ENCODE data around the gene RBM47. TPM values are rescaled to one million over a fixed set of nuclear protein-coding genes. Genes with fewer than 3 reads are reported as not detected.

The RBM47 gene
- total and polyA plus RNA-seq, 2 donors (not counting 1 experiment from before 2014, with no cell fraction given), result 0.14 to 1.8 TPM

GRCh38 chr4:40388239-40388638 lies 241.4 kb downstream of the RBM47 start:
- H3K9ac ChIP-seq (ENCODE audit: insufficient read depth, low read length), result no peak overlapping the region
- no peak overlapping the region for H3K27ac ChIP-seq (ENCODE audit: insufficient read depth, low read length)
- no peak for DNase-seq (ENCODE audit: low read depth in 2 of 2)
- no peak for TF ChIP-seq EZH2 (IDR thresholded peaks at IDR 0.05; ENCODE audit: low read length, missing control alignments)
- TF ChIP-seq, protein P1, sequence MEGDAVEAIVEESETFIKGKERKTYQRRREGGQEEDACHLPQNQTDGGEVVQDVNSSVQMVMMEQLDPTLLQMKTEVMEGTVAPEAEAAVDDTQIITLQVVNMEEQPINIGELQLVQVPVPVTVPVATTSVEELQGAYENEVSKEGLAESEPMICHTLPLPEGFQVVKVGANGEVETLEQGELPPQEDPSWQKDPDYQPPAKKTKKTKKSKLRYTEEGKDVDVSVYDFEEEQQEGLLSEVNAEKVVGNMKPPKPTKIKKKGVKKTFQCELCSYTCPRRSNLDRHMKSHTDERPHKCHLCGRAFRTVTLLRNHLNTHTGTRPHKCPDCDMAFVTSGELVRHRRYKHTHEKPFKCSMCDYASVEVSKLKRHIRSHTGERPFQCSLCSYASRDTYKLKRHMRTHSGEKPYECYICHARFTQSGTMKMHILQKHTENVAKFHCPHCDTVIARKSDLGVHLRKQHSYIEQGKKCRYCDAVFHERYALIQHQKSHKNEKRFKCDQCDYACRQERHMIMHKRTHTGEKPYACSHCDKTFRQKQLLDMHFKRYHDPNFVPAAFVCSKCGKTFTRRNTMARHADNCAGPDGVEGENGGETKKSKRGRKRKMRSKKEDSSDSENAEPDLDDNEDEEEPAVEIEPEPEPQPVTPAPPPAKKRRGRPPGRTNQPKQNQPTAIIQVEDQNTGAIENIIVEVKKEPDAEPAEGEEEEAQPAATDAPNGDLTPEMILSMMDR (conservative IDR thresholded peaks at IDR 0.05 in 1 of 2, IDR thresholded peaks at IDR 0.05 in 1 of 2; ENCODE audit: low read depth in 1 of 2, low read length in 2 of 2), result no peak
- H3K9me3 ChIP-seq (ENCODE audit: control insufficient read depth, insufficient read depth, low read depth, low read length), result no peaks in the 10 kb centered on the region
- H2AFZ ChIP-seq (ENCODE audit: low read length), result no peak overlapping the region
- H4K20me1 ChIP-seq (ENCODE audit: control insufficient read depth, extremely low read depth, insufficient read depth, low read length), result no peaks in the 10 kb centered on the region
- no peaks in the 10 kb centered on the region for H3K79me2 ChIP-seq (ENCODE audit: control insufficient read depth, insufficient read depth, low read length)
- no peak overlapping the region for H3K4me3 ChIP-seq (replicated peaks in 1 of 4; ENCODE audit: control extremely low read depth in 1 of 4, insufficient read depth in 1 of 4, low read depth in 3 of 4, low read length in 4 of 4)
- no peaks in the 10 kb centered on the region for H3K4me1 ChIP-seq (ENCODE audit: control insufficient read depth, extremely low read depth, insufficient read depth, low read length)
- H3K36me3 ChIP-seq (ENCODE audit: control insufficient read depth, insufficient read depth, low read length), result no peaks in the 10 kb centered on the region
- no peaks in the 10 kb centered on the region for H3K27me3 ChIP-seq (ENCODE audit: control insufficient read depth, insufficient read depth, low read length)
- no peak overlapping the region for H3K4me2 ChIP-seq (ENCODE audit: extremely low read depth, insufficient read depth, low read length)

DNA sequence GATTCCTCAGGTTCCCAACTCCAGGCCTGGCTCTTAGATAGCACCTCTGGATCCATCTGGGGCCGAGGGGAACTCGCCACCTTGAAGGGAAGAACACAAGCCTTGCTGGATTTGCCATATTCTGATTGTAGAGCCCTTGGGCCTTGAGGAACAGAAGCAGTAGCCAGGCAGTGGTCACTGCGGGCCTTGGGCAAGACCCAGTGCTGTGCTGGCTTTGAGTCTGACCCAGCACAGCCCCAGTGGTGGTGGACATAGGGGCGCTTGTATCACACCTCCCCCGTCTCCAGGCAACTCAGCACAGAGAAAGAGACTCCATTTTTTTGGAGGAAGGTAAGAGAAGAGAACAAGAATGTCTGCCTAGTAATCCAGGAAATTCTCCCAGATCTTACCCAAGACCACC lies 249.0 kb downstream of the RBM47 start:
- Histone ChIP-seq H3K27ac (ENCODE audit: insufficient read depth, low read length) (no peak overlapping the region), H4K20me1 (ENCODE audit: control insufficient read depth, extremely low read depth, insufficient read depth, low read length) (no peaks in the 10 kb centered on the region), H3K9ac (ENCODE audit: insufficient read depth, low read length) (no peak overlapping the region), H3K4me2 (ENCODE audit: extremely low read depth, insufficient read depth, low read length) (no peak overlapping the region), H3K79me2 (ENCODE audit: control insufficient read depth, insufficient read depth, low read length) (no peaks in the 10 kb centered on the region), H3K27me3 (ENCODE audit: control insufficient read depth, insufficient read depth, low read length) (no peaks in the 10 kb centered on the region), H3K4me1 (ENCODE audit: control insufficient read depth, extremely low read depth, insufficient read depth, low read length) (no peaks in the 10 kb centered on the region), H3K36me3 (ENCODE audit: control insufficient read depth, insufficient read depth, low read length) (no peaks in the 10 kb centered on the region), H2AFZ (ENCODE audit: low read length) (no peak overlapping the region), H3K9me3 (ENCODE audit: control insufficient read depth, insufficient read depth, low read depth, low read length) (no peaks in the 10 kb centered on the region), H3K4me3 (replicated peaks in 1 of 4; ENCODE audit: control extremely low read depth in 1 of 4, insufficient read depth in 1 of 4, low read depth in 3 of 4, low read length in 4 of 4) (no peak overlapping the region)
- no peak for DNase-seq (ENCODE audit: low read depth in 2 of 2)
- TF ChIP-seq, protein P1 (conservative IDR thresholded peaks at IDR 0.05 in 1 of 2, IDR thresholded peaks at IDR 0.05 in 1 of 2; ENCODE audit: low read depth in 1 of 2, low read length in 2 of 2), result no peak
- no peak for TF ChIP-seq EZH2 (IDR thresholded peaks at IDR 0.05; ENCODE audit: low read length, missing control alignments)

DNA sequence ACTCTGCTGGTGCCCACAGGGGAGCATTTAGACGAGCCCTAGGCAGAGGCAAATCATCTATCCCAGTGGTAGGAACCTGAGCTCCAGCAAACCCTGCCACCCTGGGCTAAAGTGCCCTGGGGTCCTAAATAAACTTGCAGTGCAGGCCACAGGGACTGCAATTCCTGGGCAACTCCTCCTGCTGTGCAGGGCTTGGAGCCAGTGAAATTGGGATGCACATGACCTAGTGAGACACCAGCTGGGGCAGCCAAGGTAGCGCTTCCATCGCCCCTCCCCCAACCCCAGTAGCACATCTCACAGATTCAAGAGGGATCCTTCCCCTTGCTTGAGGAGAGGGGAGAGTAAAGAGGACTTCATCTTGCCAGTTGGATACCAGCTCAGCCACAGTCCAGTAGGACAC lies 250.4 kb downstream of the RBM47 start:
- no peak for TF ChIP-seq EZH2 (IDR thresholded peaks at IDR 0.05; ENCODE audit: low read length, missing control alignments)
- TF ChIP-seq, protein P1 (conservative IDR thresholded peaks at IDR 0.05 in 1 of 2, IDR thresholded peaks at IDR 0.05 in 1 of 2; ENCODE audit: low read depth in 1 of 2, low read length in 2 of 2), result no peak
- no peak for DNase-seq (ENCODE audit: low read depth in 2 of 2)
- Histone ChIP-seq H4K20me1 (ENCODE audit: control insufficient read depth, extremely low read depth, insufficient read depth, low read length) (no peaks in the 10 kb centered on the region), H3K27me3 (ENCODE audit: control insufficient read depth, insufficient read depth, low read length) (no peaks in the 10 kb centered on the region), H3K79me2 (ENCODE audit: control insufficient read depth, insufficient read depth, low read length) (no peaks in the 10 kb centered on the region), H3K9me3 (ENCODE audit: control insufficient read depth, insufficient read depth, low read depth, low read length) (no peaks in the 10 kb centered on the region), H3K9ac (ENCODE audit: insufficient read depth, low read length) (no peak overlapping the region), H2AFZ (ENCODE audit: low read length) (no peak overlapping the region), H3K27ac (ENCODE audit: insufficient read depth, low read length) (no peak overlapping the region), H3K36me3 (ENCODE audit: control insufficient read depth, insufficient read depth, low read length) (no peaks in the 10 kb centered on the region), H3K4me3 (replicated peaks in 1 of 4; ENCODE audit: control extremely low read depth in 1 of 4, insufficient read depth in 1 of 4, low read depth in 3 of 4, low read length in 4 of 4) (no peak overlapping the region), H3K4me1 (ENCODE audit: control insufficient read depth, extremely low read depth, insufficient read depth, low read length) (no peaks in the 10 kb centered on the region), H3K4me2 (ENCODE audit: extremely low read depth, insufficient read depth, low read length) (no peak overlapping the region)
